HG03520 (cell line): ENCODE measurements around the gene GTF2E1.
"Not testable (repeated sequence)": the region's sequence is repeated elsewhere in the genome, so short reads cannot be mapped to it uniquely, and the experiment has no call there.

Source experiments
- ATAC-seq: cut with Tn5 transposase; IDR thresholded peaks from one replicate; pipeline ENCODE4 v1.9.1; 2021; ENCODE audit warnings: mild to moderate bottlenecking, moderate library complexity; ENCODE audit not compliant: unreplicated experiment

The GTF2E1 gene

DNA sequence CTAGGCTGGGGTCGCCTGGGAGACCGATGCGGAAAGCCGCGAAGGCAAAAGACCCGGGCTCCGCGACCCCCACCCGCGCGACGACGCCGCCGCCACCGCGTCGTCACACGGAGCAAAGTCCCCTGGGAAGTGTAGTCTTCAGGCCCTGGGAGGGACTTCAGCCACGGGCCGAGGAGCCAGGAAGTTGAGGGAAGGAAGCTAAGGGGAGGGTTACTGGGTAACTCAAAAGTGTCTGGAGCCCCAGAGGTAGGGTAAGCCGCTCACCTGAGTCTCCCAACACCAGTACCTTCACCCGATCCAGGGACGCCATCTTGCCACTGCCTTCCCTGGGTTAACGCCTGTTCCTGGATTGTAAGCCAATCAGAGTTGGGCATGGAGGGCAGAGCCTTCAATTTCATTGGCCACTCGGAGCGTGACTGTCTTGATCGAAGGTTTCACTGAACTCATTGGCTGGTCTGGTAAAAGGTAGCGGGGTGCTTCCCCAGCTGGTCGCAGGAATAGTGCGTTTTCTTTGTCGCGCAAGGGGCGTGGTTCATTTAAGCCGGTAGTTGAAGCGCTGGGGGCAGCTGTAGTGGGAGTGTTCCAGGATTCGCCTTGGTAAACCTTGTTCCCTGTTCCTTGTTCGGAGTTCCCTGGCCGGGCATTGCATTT, at the start of gene GTF2E1, which contains the start of gene RABL3:
GTF2E1 (plus strand) TSS at position 547 of the 651 bp plus-strand sequence. CDS start 7,809 bp downstream, outside the sequence.
RABL3 (minus strand) TSS at position 319 of the 651 bp plus-strand sequence; CDS start at position 310, 9 bp downstream.
- peak; percentile 99 for ATAC-seq

- no peak for ATAC-seq
These were observed 48.9 kb upstream of the GTF2E1 start for GRCh38 chr3:120693439-120694171.

DNA sequence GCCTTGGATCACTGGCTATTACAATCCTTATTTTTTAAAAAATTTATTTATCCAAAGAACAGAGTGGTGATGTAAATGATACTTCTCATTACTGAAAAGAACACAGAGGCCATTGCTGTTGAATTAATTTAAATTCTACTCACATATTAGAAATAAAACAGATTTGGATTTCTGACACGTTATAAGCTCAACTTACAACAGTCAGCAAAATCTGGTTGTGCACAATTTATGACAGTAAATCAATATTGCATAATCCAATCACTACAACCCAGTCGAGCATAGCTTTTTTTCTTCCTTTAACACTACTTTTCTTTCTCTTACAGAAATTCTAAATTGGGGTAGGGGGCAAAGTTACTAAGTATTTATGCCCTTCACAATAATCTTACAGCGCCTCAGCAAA, 43.2 kb upstream of the GTF2E1 start:
- ATAC-seq: no peak

- ATAC-seq: no peak
These were observed 36.5 kb upstream of the GTF2E1 start for GRCh38 chr3:120705884-120706582.

DNA sequence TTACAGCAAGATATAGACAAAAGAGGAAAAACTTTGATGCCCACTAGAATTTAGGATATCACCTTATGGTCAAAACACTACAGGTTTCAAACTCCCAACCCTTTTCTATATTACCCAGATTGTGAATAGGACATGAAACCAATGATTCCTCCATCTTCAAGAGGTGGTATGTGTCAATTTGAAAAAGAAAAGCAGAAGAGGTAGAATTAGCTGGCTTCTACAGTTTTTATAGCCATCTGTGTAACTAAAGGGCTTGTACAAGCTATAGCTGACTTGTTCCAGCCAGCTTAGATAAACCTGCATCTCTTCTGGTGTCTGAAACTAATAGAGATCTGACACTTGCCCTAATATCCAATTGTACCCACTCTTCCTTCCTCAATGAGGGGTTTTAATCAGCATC, 35.6 kb upstream of the GTF2E1 start:
- ATAC-seq: no peak

- ATAC-seq: no peak
These were observed 34.1 kb upstream of the GTF2E1 start for GRCh38 chr3:120708408-120708807.

DNA sequence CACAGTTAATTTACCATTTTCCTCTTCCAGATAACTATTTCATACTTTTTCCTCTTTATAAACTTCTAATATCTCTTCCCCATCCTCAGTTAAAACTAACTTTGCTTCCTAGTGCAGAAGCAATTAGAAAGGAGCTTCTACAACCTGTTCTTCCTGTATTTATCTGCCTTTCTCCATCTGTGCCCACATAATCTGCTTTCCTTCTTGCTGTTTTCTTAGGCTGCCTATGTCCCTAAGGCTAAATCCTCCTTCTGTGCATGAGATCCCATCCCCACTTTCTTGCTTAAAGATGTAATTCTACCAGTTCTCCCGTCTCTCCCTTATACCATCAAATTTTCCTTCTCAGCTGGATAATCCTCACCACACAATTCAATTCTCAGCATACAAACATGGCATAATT, 32.2 kb upstream of the GTF2E1 start:
- no peak for ATAC-seq

GRCh38 chr3:120713262-120713661, 29.3 kb upstream of the GTF2E1 start:
- ATAC-seq: no peak

- not testable (repeated sequence) for ATAC-seq
These were observed 23.2 kb upstream of the GTF2E1 start for GRCh38 chr3:120719167-120719834.

- ATAC-seq: no peak
These were observed 15.8 kb upstream of the GTF2E1 start for GRCh38 chr3:120726791-120727190.

DNA sequence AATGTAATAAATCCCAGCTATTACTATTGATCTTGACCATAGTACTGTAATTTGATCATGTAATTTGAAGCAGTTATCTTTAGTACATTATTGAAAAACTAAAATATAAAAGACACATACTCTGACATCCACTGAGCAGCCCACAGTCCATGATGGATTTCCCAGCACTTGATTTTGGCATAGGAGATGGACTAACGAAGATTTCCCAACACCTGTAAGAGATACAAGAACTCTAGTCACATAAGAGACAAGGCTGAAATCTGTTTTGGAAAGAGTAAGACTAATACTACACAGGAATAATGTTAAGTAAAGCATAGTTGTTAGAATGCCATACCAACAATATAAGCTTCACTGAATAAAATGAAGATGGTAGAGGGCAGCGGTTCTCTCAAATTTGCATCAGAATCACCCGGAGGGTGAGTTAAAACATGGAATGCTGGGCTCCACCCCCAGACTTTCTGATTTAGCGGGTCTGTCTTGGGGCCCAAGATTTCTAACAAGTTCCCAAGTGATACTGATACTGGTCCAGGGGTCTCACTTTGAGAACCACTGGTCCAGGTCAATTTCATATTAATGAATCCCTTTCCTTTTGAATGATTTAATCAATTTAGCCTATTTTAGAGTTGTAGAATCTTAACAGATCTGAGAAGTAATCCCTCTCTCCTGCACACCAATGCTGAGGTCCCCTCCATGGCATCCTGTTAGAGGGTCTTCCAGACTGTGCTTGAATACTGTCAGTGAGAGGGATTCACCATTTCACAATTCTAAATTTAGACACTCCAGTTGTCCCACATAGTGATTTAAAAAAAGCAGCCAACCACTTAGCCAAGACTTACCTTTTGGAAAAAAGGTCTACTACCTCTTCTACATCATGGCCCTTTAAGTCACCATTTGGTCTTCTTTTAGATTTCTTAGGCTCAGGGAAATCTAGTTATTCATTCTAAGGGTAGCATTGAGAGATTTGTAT, 11.7 kb upstream of the GTF2E1 start:
- no peak for ATAC-seq

DNA sequence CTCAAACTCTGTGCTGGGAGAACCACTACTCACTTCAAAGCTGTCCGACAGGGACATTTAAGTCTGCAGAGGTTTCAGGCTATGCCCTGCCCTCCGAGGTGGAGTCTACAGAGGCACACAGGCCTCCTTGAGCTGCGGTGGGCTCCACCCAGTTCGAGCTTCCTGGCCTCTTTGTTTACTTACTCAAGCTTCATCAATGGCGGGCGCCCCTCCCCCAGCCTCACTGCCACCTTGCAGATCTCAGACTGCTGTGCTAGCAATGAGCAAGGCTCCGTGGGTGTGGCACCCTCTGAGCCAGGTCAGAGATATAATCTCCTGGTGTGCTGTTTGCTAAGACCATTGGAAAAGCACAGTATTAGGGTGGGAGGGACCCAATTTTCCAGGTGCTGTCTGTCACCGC, 4.5 kb upstream of the GTF2E1 start:
- ATAC-seq: not testable (repeated sequence)

DNA sequence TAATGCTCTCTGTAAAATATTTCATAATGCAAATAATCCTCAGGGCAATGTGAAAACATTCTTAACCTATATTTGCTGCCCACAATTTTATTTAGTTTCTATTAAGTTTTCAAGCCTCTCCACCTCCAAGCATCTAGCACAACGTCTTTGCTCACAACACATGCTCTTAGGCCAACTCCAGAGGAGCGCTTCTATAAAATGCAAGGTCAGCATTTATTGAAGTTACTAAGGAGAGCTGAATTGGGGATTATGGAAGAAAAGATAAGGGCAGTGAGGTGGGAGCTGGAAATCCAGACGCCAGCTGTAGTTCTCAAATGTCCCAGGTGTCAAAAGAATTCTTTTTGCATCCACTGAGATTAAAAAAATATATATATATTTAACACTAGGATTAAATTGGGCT, 1.2 kb upstream of the GTF2E1 start:
- ATAC-seq: no peak

GRCh38 chr3:120741837-120742197, 727 bp upstream of the GTF2E1 start:
- ATAC-seq: peak; percentile 9

GRCh38 chr3:120742849-120743365, 363 bp downstream of the GTF2E1 start:
- peak; percentile 15 for ATAC-seq

- no peak for ATAC-seq
These were observed 1.1 kb downstream of the GTF2E1 start for GRCh38 chr3:120743556-120744195.

DNA sequence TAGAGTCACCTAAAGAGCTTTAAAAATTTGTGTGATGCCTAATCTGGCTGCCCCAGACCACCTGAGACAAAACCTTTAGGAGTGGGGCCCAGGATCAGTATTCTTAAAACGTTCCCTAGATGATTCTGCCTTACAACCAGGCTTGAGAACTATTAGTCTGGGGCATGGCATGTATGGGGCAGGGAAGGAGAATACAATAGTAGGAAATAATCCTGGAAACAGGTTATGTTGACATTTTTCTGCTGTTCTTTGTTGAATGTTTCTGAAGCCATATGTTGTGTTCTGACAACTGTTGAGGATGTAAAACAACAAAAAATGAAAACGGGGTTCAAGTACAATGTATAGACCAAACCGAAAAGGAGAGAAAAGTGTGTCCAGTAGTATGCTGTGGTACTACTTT, 2.9 kb downstream of the GTF2E1 start:
- no peak for ATAC-seq

- ATAC-seq: no peak
These were observed 7.3 kb downstream of the GTF2E1 start for GRCh38 chr3:120749843-120750242.

DNA sequence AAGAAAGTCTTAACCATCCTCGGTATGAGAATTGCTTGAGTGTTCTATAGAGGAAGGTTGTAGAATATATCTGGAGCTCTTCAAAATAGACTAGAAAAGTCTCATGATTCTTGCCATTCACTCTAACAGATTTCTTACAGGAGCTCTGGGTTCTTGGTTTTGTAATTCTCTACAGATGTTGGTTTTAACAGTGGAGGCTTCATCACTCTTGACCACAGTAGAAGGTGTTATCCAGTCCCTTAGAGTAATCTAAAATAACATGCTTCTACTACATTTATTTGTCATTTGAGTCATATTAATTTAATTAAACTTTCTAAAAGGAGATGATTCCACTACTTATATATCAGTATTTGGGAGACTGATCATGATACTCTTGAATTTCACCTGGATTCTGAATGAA, 9.7 kb downstream of the GTF2E1 start:
- no peak for ATAC-seq
